Progenitor cell of endocrine pancreas (in vitro differentiated cells): Measurements from ENCODE around the gene GRID2. TPM values are rescaled to one million over a fixed set of nuclear protein-coding genes. Genes with fewer than 3 reads are reported as not detected.

ENCODE experiments used
- DNase-seq: peaks from one replicate; pipeline ENCODE4 v3.0.0; 2021; ENCODE audit warnings: low spot score; ENCODE audit not compliant: unreplicated experiment
- H3K27ac Mint-ChIP-seq: 2 replicates; pipeline ENCODE4 v1.8.0; 2021; ENCODE audit warnings: mild to moderate bottlenecking, moderate library complexity, mixed read lengths
- H3K27me3 Mint-ChIP-seq: 2 replicates; pipeline ENCODE4 v1.8.0; 2021; ENCODE audit warnings: mixed read lengths
- H3K36me3 Mint-ChIP-seq: 2 replicates; pipeline ENCODE4 v1.8.0; 2022; ENCODE audit warnings: mixed read lengths; ENCODE audit not compliant: insufficient read depth
- H3K4me1 Mint-ChIP-seq: 2 replicates; pipeline ENCODE4 v1.8.0; 2021; ENCODE audit warnings: low read depth, mixed read lengths
- H3K4me3 Mint-ChIP-seq: 2 replicates; pipeline ENCODE4 v1.8.0; 2021; ENCODE audit warnings: low read depth, mild to moderate bottlenecking, moderate library complexity, mixed read lengths
- H3K9me3 Mint-ChIP-seq: 2 replicates; pipeline ENCODE4 v1.8.0; 2021; ENCODE audit warnings: low read depth, mixed read lengths
- CTCF ChIP-seq: fragments of 200-600 bp; sonication (generic); IDR thresholded peaks from one replicate; pipeline ENCODE4 v1.5.0; 2021; ENCODE audit warnings: antibody characterized with exemption, mild to moderate bottlenecking; ENCODE audit not compliant: unreplicated experiment
- total RNA-seq: library from RNA; stranded (reverse); gene quantifications from 2 replicates; pipeline ENCODE4 v1.2.1, GENCODE V29; 2021

The GRID2 gene
- total RNA-seq, 1 donor from 2014 or later, result 0.69 TPM

- Mint-ChIP-seq H3K27me3 (no peaks in the 10 kb centered on the region), H3K36me3 (no peaks in the 10 kb centered on the region), H3K9me3 (no peaks in the 10 kb centered on the region), H3K4me3 (no peak overlapping the region), H3K4me1 (no peaks in the 10 kb centered on the region), H3K27ac (no peak overlapping the region)
- TF ChIP-seq CTCF, result no peak
- DNase-seq, result no peak
Observed at GRCh38 chr4:93414041-93414550, 1110.3 kb downstream of the GRID2 start.

- no peaks in the 10 kb centered on the region for H3K36me3 Mint-ChIP-seq
Observed at GRCh38 chr4:93416344-93417128, 1112.8 kb downstream of the GRID2 start.

GRCh38 chr4:93431371-93431770, 1127.6 kb downstream of the GRID2 start:
- TF ChIP-seq CTCF, result no peak
- DNase-seq, result no peak
- no peaks in the 10 kb centered on the region for H3K36me3 Mint-ChIP-seq
- H3K27me3 Mint-ChIP-seq, result no peaks in the 10 kb centered on the region
- no peaks in the 10 kb centered on the region for H3K4me1 Mint-ChIP-seq
- H3K4me3 Mint-ChIP-seq, result no peak overlapping the region
- H3K27ac Mint-ChIP-seq, result no peak overlapping the region
- H3K9me3 Mint-ChIP-seq, result no peaks in the 10 kb centered on the region

More at GRCh38 chr4:93416344-93417128, 1112.8 kb downstream of the GRID2 start:
- no peak for TF ChIP-seq CTCF
- H3K4me1 Mint-ChIP-seq, result no peaks in the 10 kb centered on the region
- no peak for DNase-seq
- peaks cover 2% of the 10 kb centered on the region for H3K9me3 Mint-ChIP-seq
- H3K27me3 Mint-ChIP-seq, result no peaks in the 10 kb centered on the region
- H3K27ac Mint-ChIP-seq, result no peak overlapping the region
- H3K4me3 Mint-ChIP-seq, result no peak overlapping the region

DNA sequence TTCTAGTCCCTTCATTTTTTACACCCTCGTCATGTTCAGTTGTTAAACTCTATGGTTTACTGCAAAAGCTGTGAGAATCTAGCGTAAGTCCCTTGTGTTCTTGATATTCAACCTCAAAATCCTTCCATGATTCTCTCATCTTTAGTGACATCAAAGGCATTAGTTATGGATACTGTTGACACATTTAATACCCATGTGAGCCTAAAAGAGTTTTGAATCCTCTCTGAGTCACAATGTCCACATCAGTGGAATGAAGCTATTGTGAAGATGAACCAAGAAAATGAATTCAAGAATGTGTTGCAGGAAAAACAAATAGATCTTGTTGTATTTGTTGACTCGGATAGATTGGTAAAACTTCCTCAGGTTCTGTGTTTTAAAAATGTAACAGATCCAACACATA, 1130.1 kb downstream of the GRID2 start:
- no peak for TF ChIP-seq CTCF
- no peak overlapping the region for H3K4me3 Mint-ChIP-seq

DNA sequence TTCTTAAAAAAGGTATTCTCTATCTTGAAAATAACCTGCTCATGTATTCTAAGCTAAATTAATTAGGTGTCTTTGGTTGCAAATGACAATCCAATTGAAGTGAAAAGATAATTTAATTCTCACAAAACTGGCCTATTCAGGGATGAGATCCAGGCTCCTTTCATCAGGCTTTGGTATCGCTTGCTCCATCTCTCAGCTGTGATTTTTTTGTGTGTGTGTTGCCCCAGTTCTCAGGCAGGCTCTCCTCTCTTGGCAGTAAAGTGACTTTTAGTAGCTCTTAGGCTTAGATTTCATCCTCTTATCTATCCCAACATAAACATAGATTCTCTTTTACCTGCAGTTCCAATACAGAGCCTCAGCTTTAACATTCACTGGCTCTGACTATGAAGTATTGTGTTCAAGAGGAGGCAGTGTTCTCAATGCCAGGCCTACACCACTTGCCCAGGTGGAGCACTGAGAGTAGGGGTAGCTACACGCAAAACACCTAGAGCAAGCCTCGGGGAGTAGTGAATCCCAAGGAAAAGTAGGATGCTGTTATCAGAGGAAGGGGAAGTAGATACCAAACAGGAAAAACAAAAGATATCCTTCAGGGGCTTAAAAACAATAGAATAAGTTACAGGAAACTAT, 1132.3 kb downstream of the GRID2 start:
- no peak for TF ChIP-seq CTCF
- H3K9me3 Mint-ChIP-seq, result no peaks in the 10 kb centered on the region
- no peaks in the 10 kb centered on the region for H3K36me3 Mint-ChIP-seq
- H3K27ac Mint-ChIP-seq, result no peak overlapping the region
- DNase-seq, result no peak
- H3K4me3 Mint-ChIP-seq, result no peak overlapping the region
- no peaks in the 10 kb centered on the region for H3K4me1 Mint-ChIP-seq
- H3K27me3 Mint-ChIP-seq, result no peaks in the 10 kb centered on the region

More for the DNA sequence above, 1130.1 kb downstream of the GRID2 start:
- no peaks in the 10 kb centered on the region for H3K4me1 Mint-ChIP-seq
- H3K36me3 Mint-ChIP-seq, result no peaks in the 10 kb centered on the region
- no peaks in the 10 kb centered on the region for H3K27me3 Mint-ChIP-seq
- DNase-seq, result no peak
- no peaks in the 10 kb centered on the region for H3K9me3 Mint-ChIP-seq
- no peak overlapping the region for H3K27ac Mint-ChIP-seq
